Glutamatergic neuron (in vitro differentiated cells): Measurements from ENCODE around the gene LGALS9. TPM values are rescaled to one million over a fixed set of nuclear protein-coding genes. Genes with fewer than 3 reads are reported as not detected.

Source experiments
- DNase-seq: peaks from one replicate; pipeline ENCODE4 v3.0.0; 2022
- H3K27ac Mint-ChIP-seq: one replicate; pipeline ENCODE4 v1.8.0; 2020; ENCODE audit warnings: mild to moderate bottlenecking, mixed read lengths, inconsistent platforms; ENCODE audit not compliant: unreplicated experiment
- H3K27me3 Mint-ChIP-seq: one replicate; pipeline ENCODE4 v1.8.0; 2020; ENCODE audit warnings: mild to moderate bottlenecking, moderate library complexity, mixed read lengths, inconsistent platforms; ENCODE audit not compliant: unreplicated experiment
- H3K36me3 Mint-ChIP-seq: one replicate; pipeline ENCODE4 v1.8.0; 2020; ENCODE audit warnings: mild to moderate bottlenecking, mixed read lengths, inconsistent platforms; ENCODE audit not compliant: unreplicated experiment
- H3K4me1 Mint-ChIP-seq: one replicate; pipeline ENCODE4 v1.8.0; 2020; ENCODE audit warnings: mild to moderate bottlenecking, low read depth, mixed read lengths, inconsistent platforms; ENCODE audit not compliant: unreplicated experiment
- H3K4me3 Mint-ChIP-seq: one replicate; pipeline ENCODE4 v1.8.0; 2020; ENCODE audit warnings: mild to moderate bottlenecking, mixed read lengths, inconsistent platforms; ENCODE audit not compliant: unreplicated experiment
- H3K9me3 Mint-ChIP-seq: one replicate; pipeline ENCODE4 v1.8.0; 2020; ENCODE audit warnings: mild to moderate bottlenecking, moderate library complexity, mixed read lengths, inconsistent platforms; ENCODE audit not compliant: unreplicated experiment
- CTCF ChIP-seq: fragments of 200-600 bp; sonication (generic); IDR thresholded peaks from one replicate; pipeline ENCODE4 v1.5.0; 2021; ENCODE audit not compliant: partially characterized antibody, unreplicated experiment
- total RNA-seq: library from RNA; stranded (reverse); fragmentation: NEBNext Ultra II Directional; extraction: Animal tissue kit (Norgen Biotek cat#: 25700); gene quantifications from one replicate; pipeline ENCODE4 v1.2.1, GENCODE V29; 2021; ENCODE audit not compliant: unreplicated experiment

LGALS9 gene
- total RNA-seq, 1 donor from 2014 or later, result 6.5 TPM

- no peaks in the 10 kb centered on the region for H3K36me3 Mint-ChIP-seq
- peaks cover 18% of the 10 kb centered on the region for H3K9me3 Mint-ChIP-seq
- H3K27ac Mint-ChIP-seq, result no peak overlapping the region
- TF ChIP-seq CTCF, result no peak
- H3K4me1 Mint-ChIP-seq, result peaks cover 13% of the 10 kb centered on the region
- no peak overlapping the region for H3K4me3 Mint-ChIP-seq
- no peak for DNase-seq
- H3K27me3 Mint-ChIP-seq, result peaks cover 20% of the 10 kb centered on the region
These were observed 42.6 kb upstream of the LGALS9 start for GRCh38 chr17:27588354-27588753.

GRCh38 chr17:27590864-27591263 is 40.1 kb upstream of the LGALS9 start:
- no peak for TF ChIP-seq CTCF
- Mint-ChIP-seq H3K27me3 (peaks cover 21% of the 10 kb centered on the region), H3K36me3 (no peaks in the 10 kb centered on the region), H3K4me3 (no peak overlapping the region), H3K4me1 (peaks cover 15% of the 10 kb centered on the region), H3K27ac (no peak overlapping the region), H3K9me3 (peaks cover 15% of the 10 kb centered on the region)
- DNase-seq, result no peak

GRCh38 chr17:27591986-27592385 is 39.0 kb upstream of the LGALS9 start:
- H3K4me3 Mint-ChIP-seq, result no peak overlapping the region
- H3K36me3 Mint-ChIP-seq, result no peaks in the 10 kb centered on the region
- peaks cover 21% of the 10 kb centered on the region for H3K27me3 Mint-ChIP-seq
- no peak for TF ChIP-seq CTCF
- peaks cover 14% of the 10 kb centered on the region for H3K4me1 Mint-ChIP-seq
- H3K27ac Mint-ChIP-seq, result no peak overlapping the region
- DNase-seq, result no peak
- H3K9me3 Mint-ChIP-seq, result peaks cover 17% of the 10 kb centered on the region

- H3K27me3 Mint-ChIP-seq, result peaks cover 22% of the 10 kb centered on the region
- no peak overlapping the region for H3K27ac Mint-ChIP-seq
- DNase-seq, result no peak
- H3K4me1 Mint-ChIP-seq, result peaks cover 15% of the 10 kb centered on the region
- H3K9me3 Mint-ChIP-seq, result peaks cover 15% of the 10 kb centered on the region
- no peaks in the 10 kb centered on the region for H3K36me3 Mint-ChIP-seq
- H3K4me3 Mint-ChIP-seq, result no peak overlapping the region
- TF ChIP-seq CTCF, result no peak
These were observed 37.6 kb upstream of the LGALS9 start for GRCh38 chr17:27593232-27593856.

GRCh38 chr17:27593857-27594255 is 37.1 kb upstream of the LGALS9 start:
- Mint-ChIP-seq H3K27me3 (peaks cover 22% of the 10 kb centered on the region), H3K27ac (no peak overlapping the region), H3K9me3 (peaks cover 18% of the 10 kb centered on the region), H3K4me3 (no peak overlapping the region), H3K36me3 (no peaks in the 10 kb centered on the region), H3K4me1 (peaks cover 15% of the 10 kb centered on the region)
- no peak for DNase-seq
- no peak for TF ChIP-seq CTCF
